Rectal smooth muscle tissue (tissue), 1 donor: Measurements from ENCODE around the gene ROBO1.

Source experiments
- H3K27ac ChIP-seq: one replicate; pipeline ENCODE4 v1.7.0; 2013; ENCODE audit warnings: low read depth, low read length, inconsistent platforms
- H3K27me3 ChIP-seq: one replicate; pipeline ENCODE4 v1.7.0; 2013; ENCODE audit warnings: low read length; ENCODE audit not compliant: control insufficient read depth, insufficient read depth
- H3K36me3 ChIP-seq: one replicate; pipeline ENCODE4 v1.7.0; 2013; ENCODE audit warnings: low read length; ENCODE audit not compliant: control insufficient read depth, insufficient read depth
- H3K4me1 ChIP-seq: one replicate; pipeline ENCODE4 v1.7.0; 2013; ENCODE audit warnings: low read length; ENCODE audit not compliant: control insufficient read depth, insufficient read depth
- H3K4me3 ChIP-seq: one replicate; pipeline ENCODE4 v1.7.0; 2013; ENCODE audit warnings: low read length
- H3K9ac ChIP-seq: one replicate; pipeline ENCODE4 v1.7.0; 2013; ENCODE audit warnings: low read length

Gene ROBO1

DNA sequence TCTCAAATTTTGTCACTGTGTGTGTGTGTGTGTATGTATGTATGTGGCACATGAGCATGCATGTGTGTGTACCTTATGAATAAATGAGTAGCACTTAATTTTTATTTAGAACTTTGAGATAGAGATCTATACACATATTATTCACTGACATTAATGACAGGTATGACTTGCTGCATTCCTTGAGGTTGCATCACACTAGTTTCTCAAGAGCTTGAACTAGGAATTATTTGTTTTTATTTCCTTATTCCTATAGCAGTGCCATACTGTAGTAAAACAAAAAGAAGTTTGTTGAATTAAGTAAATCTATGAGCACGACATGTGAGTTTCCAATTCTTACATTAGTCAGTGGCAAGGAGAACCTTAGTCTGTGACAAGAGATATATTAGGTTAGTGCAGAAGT lies 943.9 kb downstream of the ROBO1 start:
- Histone ChIP-seq H3K27me3 (no peaks in the 10 kb centered on the region), H3K36me3 (no peaks in the 10 kb centered on the region), H3K9ac (no peak overlapping the region), H3K27ac (no peak overlapping the region), H3K4me3 (no peak overlapping the region), H3K4me1 (no peaks in the 10 kb centered on the region)

DNA sequence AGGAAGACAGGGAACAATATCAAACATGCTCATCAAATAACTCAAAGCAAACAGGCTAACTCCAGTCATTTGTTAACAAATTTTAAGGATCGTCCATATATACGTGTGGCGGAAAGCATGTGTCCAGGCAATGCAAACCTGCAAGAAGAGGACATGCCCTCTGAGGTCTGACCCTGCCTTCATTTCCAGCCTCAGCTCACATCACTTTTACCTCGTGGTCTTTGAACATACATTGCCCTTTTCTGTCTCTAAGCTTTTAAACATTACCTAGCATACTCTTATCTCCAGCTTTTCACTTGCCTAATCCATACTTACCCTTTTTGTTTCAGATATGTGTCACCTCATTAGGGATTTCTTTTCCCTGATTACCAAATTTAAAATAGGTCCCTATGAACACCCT lies 944.4 kb downstream of the ROBO1 start:
- Histone ChIP-seq H3K27ac (no peak overlapping the region), H3K4me1 (no peaks in the 10 kb centered on the region), H3K27me3 (no peaks in the 10 kb centered on the region), H3K36me3 (no peaks in the 10 kb centered on the region), H3K4me3 (no peak overlapping the region), H3K9ac (no peak overlapping the region)

DNA sequence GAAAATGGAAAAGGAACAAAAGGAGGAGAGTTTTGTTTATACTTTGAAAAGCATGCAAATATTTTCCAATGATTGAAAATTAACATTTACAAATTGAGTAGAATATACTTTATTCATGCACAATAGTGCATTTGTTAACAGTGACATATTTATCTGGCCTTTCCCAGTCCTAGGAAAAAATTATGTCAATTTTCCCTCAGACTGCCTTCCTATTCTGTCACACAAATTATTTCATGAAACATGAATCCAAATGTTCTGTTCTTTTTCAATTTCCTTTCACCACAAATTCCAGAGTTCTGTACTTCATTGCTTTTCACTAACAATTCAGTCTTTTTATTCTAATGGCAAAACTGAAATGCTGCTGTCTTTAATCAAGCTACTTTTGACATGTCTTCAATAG lies 945.1 kb downstream of the ROBO1 start:
- no peak overlapping the region for H3K4me3 ChIP-seq
- H3K27me3 ChIP-seq = no peaks in the 10 kb centered on the region
- no peak overlapping the region for H3K9ac ChIP-seq
- H3K36me3 ChIP-seq = no peaks in the 10 kb centered on the region
- no peak overlapping the region for H3K27ac ChIP-seq
- H3K4me1 ChIP-seq = no peaks in the 10 kb centered on the region

DNA sequence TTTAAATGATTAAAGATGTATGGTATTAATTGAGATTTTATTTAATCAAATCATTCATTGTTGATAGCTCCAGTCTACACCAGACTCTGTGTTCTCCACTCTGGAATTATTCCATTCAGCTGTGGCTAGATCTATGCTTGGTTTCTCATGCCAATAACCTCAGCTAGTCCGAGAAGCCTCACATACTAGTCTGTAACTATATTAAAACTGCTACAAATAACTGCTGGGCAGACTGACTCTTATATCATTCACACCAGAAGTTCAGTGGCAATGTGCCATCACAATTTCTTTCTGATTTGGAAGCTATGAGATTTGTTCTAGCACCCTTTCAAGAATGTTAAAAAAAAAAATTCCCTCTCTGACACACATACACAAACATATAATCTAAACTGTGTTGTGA lies 947.3 kb downstream of the ROBO1 start:
- Histone ChIP-seq H3K4me1 (no peaks in the 10 kb centered on the region), H3K27me3 (no peaks in the 10 kb centered on the region), H3K27ac (no peak overlapping the region), H3K9ac (no peak overlapping the region), H3K36me3 (no peaks in the 10 kb centered on the region), H3K4me3 (no peak overlapping the region)

DNA sequence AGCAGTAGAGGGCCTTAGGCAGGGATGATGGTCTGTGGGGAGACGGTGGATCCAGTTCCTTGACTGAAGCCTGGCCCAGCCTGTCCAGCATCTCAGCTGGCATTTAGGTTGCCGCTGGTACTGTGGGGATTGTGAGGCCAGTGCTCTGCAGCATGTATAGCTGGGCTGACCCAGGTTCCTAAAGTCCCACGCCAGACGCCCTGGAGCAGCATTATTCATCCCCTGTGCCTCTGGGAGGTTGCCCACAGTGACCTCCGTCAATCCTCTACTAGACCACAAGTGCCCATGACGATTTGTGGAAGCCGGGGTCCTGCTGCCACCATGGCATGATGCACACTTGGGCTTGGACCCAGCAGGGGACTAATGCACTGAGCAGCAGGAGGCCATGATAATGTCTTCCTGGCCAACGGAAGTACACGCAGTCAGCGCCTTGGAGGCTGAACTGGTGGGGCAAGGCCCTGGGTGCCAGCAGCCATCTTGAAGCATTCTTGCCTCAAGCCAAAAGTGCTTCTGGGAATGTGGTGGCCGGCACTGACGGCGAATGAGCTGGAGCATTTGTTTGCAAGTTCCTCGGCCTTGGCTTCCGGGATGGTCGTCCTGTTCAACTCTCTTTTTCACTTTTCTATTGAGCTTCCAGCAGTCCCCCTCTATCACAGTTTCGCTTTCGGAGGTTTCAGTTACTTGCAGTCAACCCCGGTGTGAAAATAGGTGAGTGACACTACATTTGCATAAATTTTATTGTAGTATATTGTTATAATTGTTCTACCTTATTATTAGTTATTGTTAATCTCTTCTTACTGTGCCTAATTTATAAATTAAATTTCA lies 949.4 kb downstream of the ROBO1 start:
- Histone ChIP-seq H3K4me3 (no peak overlapping the region), H3K27ac (no peak overlapping the region)

DNA sequence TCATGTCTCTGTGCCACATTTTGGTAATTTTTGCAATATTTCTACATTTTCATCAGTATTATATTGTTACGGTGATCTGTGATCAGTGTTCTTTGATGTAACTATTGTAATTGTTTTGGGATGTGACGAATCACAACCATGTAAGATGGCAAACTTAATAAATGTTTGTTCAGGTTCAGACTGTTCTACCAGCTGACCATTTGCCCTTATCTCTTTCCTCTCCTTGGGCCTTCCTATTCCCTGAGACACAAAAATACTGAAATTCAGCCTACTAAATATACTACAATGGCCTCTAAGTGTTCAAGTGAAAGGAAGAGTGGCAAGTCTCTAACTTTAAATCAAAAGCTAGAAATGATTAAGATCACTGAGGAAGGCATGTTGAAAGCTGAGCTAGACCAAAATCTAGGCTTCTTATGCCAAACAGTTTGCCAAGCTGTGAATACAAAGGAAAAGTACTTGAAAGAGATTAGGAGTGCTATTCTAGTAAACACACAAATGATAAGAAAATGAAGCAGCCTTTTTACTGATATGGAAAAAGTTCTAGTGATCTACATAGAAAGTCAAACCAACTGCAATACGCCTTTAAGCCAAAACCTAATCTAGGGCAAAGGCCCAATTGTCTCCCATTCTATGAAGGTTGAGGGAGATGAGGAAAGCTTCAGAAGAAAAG lies 952.8 kb downstream of the ROBO1 start:
- H3K9ac ChIP-seq = no peak overlapping the region

More for the DNA sequence above, 949.4 kb downstream of the ROBO1 start:
- no peaks in the 10 kb centered on the region for H3K4me1 ChIP-seq
- H3K27me3 ChIP-seq = no peaks in the 10 kb centered on the region
- no peaks in the 10 kb centered on the region for H3K36me3 ChIP-seq
- H3K9ac ChIP-seq = no peak overlapping the region

DNA sequence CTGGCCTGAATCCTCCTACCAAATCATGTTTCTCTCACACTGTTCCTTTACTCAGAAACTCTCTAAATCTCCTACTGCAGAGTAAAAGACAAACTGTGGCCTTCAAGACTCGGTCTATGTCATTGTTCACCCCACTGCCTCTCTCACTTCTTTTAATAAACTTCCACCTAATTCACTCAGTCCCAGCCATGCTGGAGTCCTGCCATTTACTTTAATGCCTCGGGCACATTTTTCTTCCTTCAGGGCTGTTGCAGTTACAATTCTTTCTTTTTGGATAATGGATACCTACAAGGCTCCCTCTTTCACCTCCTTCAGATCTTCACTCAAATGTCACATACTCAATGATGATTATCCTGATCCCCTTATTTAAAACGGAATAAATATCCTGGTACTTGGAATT lies 955.6 kb downstream of the ROBO1 start:
- Histone ChIP-seq H3K4me3 (no peak overlapping the region), H3K27ac (no peak overlapping the region), H3K27me3 (no peaks in the 10 kb centered on the region)

More for the DNA sequence above, 952.8 kb downstream of the ROBO1 start:
- no peaks in the 10 kb centered on the region for H3K36me3 ChIP-seq
- H3K4me1 ChIP-seq = no peaks in the 10 kb centered on the region
- no peaks in the 10 kb centered on the region for H3K27me3 ChIP-seq
- no peak overlapping the region for H3K4me3 ChIP-seq
- no peak overlapping the region for H3K27ac ChIP-seq

DNA sequence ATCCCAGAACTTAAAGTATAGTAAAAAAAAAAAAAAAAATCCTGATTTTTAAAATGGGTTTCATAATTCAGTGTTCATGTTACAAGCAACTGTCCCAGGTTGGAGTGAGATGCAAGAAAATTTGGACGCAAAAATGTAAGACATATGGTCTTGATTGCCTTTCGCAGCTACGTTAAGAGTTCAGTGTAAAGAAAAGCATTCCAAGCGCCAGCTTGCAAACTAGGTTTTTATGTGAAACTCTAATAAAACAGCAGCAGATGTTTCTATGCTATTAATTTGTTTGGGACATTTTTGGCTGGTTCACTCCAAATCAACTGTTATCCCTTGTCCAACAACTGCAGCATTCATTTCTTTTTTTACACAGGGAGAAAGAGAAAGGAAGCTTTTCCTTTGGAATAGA lies 957.8 kb downstream of the ROBO1 start:
- Histone ChIP-seq H3K9ac (no peak overlapping the region), H3K36me3 (no peaks in the 10 kb centered on the region), H3K4me3 (no peak overlapping the region), H3K27ac (no peak overlapping the region), H3K4me1 (no peaks in the 10 kb centered on the region), H3K27me3 (no peaks in the 10 kb centered on the region)

More for the DNA sequence above, 955.6 kb downstream of the ROBO1 start:
- Histone ChIP-seq H3K4me1 (no peaks in the 10 kb centered on the region), H3K36me3 (no peaks in the 10 kb centered on the region), H3K9ac (no peak overlapping the region)

DNA sequence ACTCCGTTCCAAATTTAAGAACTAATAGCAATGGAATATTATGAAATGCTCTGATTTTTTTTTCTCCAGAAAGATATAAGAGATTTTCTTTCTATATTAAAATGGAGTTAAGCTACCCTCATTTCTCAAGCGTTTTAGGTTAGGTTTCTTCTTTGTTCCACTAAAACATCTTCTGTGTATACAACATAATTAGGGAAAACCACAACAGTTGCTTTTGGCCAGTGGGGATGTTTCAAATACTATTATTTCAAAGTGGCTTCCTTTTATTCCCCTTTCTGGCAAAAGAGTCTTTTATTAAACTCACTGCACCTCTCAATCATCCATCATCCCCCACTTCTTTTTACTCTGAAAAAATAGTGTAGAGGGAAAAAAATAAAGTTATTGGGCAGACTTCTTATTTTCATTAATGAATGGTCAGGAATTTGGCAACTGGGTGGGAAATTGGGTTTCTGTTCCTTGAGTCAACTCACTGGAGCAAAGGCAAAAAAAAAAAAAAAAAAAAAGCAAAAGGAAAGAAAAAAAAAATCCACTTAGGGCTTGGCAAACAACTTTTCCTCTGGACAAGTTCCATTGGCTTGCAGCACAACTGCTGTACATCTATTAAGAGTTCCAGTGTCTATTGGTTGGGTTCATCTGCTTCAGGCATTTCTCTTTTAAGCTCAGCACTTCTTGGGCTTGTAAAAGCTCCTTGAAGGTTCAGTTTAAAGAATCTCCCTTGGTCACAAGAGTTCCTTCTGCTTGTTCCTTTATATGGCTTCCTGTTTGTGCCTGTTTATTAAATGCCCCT lies 963.4 kb downstream of the ROBO1 start:
- Histone ChIP-seq H3K9ac (no peak overlapping the region), H3K27ac (no peak overlapping the region), H3K4me1 (no peaks in the 10 kb centered on the region), H3K36me3 (no peaks in the 10 kb centered on the region), H3K27me3 (no peaks in the 10 kb centered on the region), H3K4me3 (no peak overlapping the region)

DNA sequence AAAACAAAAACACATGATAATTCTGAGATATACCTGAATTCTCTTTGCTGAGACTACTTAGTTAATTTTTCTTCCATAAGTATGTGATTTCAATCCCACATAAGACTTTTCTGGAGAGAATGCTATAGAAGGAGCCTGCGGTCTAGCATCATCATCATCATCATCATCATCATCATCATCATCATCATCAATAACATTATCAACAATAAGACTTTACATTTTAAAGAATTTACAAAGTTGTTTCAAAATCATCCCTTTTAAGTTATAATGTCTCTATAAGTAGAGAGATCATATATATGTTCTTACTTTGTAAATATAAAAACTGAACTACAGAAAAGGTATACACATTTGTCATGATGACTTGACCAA lies 965.3 kb downstream of the ROBO1 start:
- Histone ChIP-seq H3K4me1 (no peaks in the 10 kb centered on the region), H3K27me3 (no peaks in the 10 kb centered on the region), H3K9ac (no peak overlapping the region), H3K36me3 (no peaks in the 10 kb centered on the region), H3K4me3 (no peak overlapping the region), H3K27ac (no peak overlapping the region)

DNA sequence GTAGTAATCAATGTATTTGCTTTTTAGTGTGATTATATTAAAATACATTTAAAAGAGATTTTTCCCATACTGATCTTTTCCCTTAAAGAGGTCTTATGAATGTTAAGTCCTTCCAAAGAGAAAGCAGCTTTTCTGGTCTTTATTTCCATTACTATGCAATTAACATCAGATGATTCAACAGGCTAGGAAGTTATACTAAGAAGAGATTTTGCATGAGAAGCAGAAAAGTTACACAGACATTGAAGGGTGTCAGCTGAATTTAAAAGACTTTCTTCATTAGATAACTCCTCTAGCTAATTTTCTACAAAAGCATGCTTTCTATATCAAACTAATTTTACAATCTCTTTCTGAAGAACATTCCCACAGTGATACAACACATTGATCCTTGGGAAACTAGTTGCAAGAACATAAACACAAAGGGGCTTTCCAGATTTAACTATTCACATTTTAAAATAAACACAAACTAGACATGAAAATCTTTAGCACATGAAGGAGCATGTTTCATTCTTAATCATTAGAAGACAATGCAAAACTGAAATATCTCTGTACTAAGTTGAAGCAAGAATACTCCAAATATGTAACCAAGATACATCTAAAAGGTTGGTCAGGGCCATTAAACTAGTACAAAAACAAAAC lies 965.8 kb downstream of the ROBO1 start:
- H3K4me3 ChIP-seq = no peak overlapping the region
- H3K9ac ChIP-seq = no peak overlapping the region
- H3K4me1 ChIP-seq = no peaks in the 10 kb centered on the region
- no peaks in the 10 kb centered on the region for H3K36me3 ChIP-seq
- no peak overlapping the region for H3K27ac ChIP-seq
- H3K27me3 ChIP-seq = no peaks in the 10 kb centered on the region

DNA sequence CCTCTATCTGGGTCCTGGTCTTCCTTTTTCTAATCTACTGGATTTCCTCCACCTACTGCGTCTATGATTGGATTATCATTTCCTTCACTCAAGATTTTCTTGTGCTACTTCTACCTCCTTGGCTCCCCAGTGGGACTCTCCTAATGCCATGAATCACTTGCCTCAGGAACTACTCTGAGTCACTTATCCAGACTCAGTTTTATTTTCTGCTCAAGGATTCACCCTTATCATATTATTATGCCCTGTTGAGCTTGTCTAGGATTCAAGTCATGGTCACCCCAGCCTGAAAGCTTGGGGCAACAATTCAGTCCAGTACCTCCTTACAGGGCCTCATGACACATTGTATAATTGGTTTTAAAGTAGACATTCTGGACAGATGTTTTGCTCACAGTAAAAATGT lies 968.1 kb downstream of the ROBO1 start:
- Histone ChIP-seq H3K27ac (no peak overlapping the region), H3K9ac (no peak overlapping the region), H3K4me3 (no peak overlapping the region), H3K27me3 (no peaks in the 10 kb centered on the region), H3K36me3 (no peaks in the 10 kb centered on the region), H3K4me1 (no peaks in the 10 kb centered on the region)
